K562 (cell line): Measurements from ENCODE around the gene WRAP53. TPM values are rescaled to one million over a fixed set of nuclear protein-coding genes. Genes with fewer than 3 reads are reported as not detected.

Experiments
- CBFB ChIP-seq: sonication (generic); formaldehyde crosslinking; IDR thresholded peaks from 2 replicates; pipeline ENCODE4 v1.4.0; 2020; ENCODE audit warnings: mild to moderate bottlenecking, missing genetic modification reagents
- CGGBP1 ChIP-seq: fragments of 250-450 bp; sonication (Bioruptor Pico); IDR thresholded peaks from 2 replicates; pipeline ENCODE4 v1.9.0; 2021; ENCODE audit warnings: mild to moderate bottlenecking
- ESRRA ChIP-seq: fragments of 450-650 bp; IDR thresholded peaks from 2 replicates; pipeline ENCODE4 v1.6.1; 2014; ENCODE audit warnings: low read depth, mild to moderate bottlenecking, moderate library complexity, borderline replicate concordance
- ETV6 ChIP-seq, 3 experiments: fragments of 150-350 bp in 1 of 3; sonication (generic) in 1 of 3; formaldehyde crosslinking in 1 of 3; IDR thresholded peaks; 2 replicates each; pipeline versions ENCODE4 v1.6.1 to v1.8.0; 2014 to 2022; ENCODE audit warnings: borderline replicate concordance in 2 of 3, low read depth in 2 of 3, antibody characterized with exemption in 1 of 3, low read length in 1 of 3, mild to moderate bottlenecking in 1 of 3, missing genetic modification reagents in 1 of 3
- FOXJ2 ChIP-seq: fragments of 200-800 bp; sonication (Bioruptor generic); IDR thresholded peaks from 2 replicates; pipeline ENCODE4 v1.6.1; 2016; ENCODE audit warnings: missing genetic modification characterization, missing compliant biosample characterization
- GTF3C2 ChIP-seq: IDR thresholded peaks from 3 replicates; pipeline ENCODE4 v1.6.1; 2011; ENCODE audit warnings: borderline replicate concordance, mild to moderate bottlenecking, moderate library complexity; ENCODE audit not compliant: insufficient read length; ENCODE audit errors: extremely low read depth
- HBP1 ChIP-seq: fragments of 450-650 bp; formaldehyde crosslinking; IDR thresholded peaks from 2 replicates; pipeline ENCODE4 v1.4.0; 2022; ENCODE audit warnings: missing genetic modification characterization
- HDAC2 ChIP-seq: fragments of 450-650 bp; IDR thresholded peaks from 2 replicates; pipeline ENCODE4 v1.6.1; 2016; ENCODE audit warnings: mild to moderate bottlenecking
- IRF9 ChIP-seq: fragments of 450-650 bp; IDR thresholded peaks from 2 replicates; pipeline ENCODE4 v1.6.1; 2016; ENCODE audit warnings: missing biosample characterization, missing genetic modification characterization
- KDM5B ChIP-seq: fragments of 200-600 bp; sonication (generic); IDR thresholded peaks from 2 replicates; pipeline ENCODE4 v1.6.1; 2012; ENCODE audit warnings: low read depth, mild to moderate bottlenecking, moderate library complexity, low read length, control low read depth, inconsistent platforms; ENCODE audit not compliant: insufficient replicate concordance
- KLF6 ChIP-seq: fragments of 250-450 bp; sonication (Bioruptor Pico); IDR thresholded peaks from 2 replicates; pipeline ENCODE4 v1.4.0; 2020; ENCODE audit warnings: mild to moderate bottlenecking, moderate library complexity, borderline replicate concordance
- SRF ChIP-seq, 2 experiments: fragments of 250-450, 450-650 bp in 1 of 2; sonication (Bioruptor Pico) in 1 of 2; sonication (generic) in 1 of 2; formaldehyde crosslinking; IDR thresholded peaks; 2 replicates each; pipeline versions ENCODE4 v1.5.0 to v1.5.1; 2020 to 2022; ENCODE audit warnings: mild to moderate bottlenecking in 1 of 2, missing genetic modification reagents in 1 of 2
- THRAP3 ChIP-seq: fragments of 450-650 bp; IDR thresholded peaks from 2 replicates; pipeline ENCODE4 v1.6.1; 2016; ENCODE audit warnings: mild to moderate bottlenecking, inconsistent platforms, borderline replicate concordance
- ZBTB34 ChIP-seq: fragments of 250-450 bp; sonication (Bioruptor Pico); IDR thresholded peaks from 2 replicates; pipeline ENCODE4 v1.8.0; 2021; ENCODE audit warnings: mild to moderate bottlenecking, moderate library complexity
- ZFX ChIP-seq: sonication (generic); formaldehyde crosslinking; IDR thresholded peaks from 2 replicates; pipeline ENCODE4 v1.8.0; 2022; ENCODE audit warnings: mild to moderate bottlenecking, missing genetic modification reagents, moderate library complexity
- ZNF655 ChIP-seq: fragments of 250-450 bp; sonication (Bioruptor Pico); IDR thresholded peaks from 2 replicates; pipeline ENCODE4 v1.5.0; 2021
- ZNF785 ChIP-seq: fragments of 250-450 bp; sonication (Bioruptor Pico); IDR thresholded peaks from 2 replicates; pipeline ENCODE4 v1.4.0; 2020; ENCODE audit warnings: mild to moderate bottlenecking
- polyA plus RNA-seq, 8 experiments: library from polyadenylated mRNA; depleted of rRNA in 4 of 8; stranded (reverse) in 5 of 8; unstranded in 3 of 8; fragments of >200 nt; fragmentation: Nextera tagmentation in 2 of 8; fragmentation: Illumina TruSeq in 1 of 8; extraction: Ambion mirVana in 2 of 8; extraction: Trizol in 1 of 8; gene quantifications; 2 replicates each; pipeline versions ENCODE4 v1.2.1 to v1.2.3, GENCODE V29; 2011 to 2014; ENCODE audit warnings: inconsistent platforms in 1 of 8, missing spikeins in 1 of 8
- total RNA-seq, 7 experiments: library from RNA; depleted of rRNA in 6 of 7; stranded (reverse); fragments of >200 nt in 6 of 7; fragmentation: Illumina TruSeq in 2 of 7; extraction: Trizol in 2 of 7; gene quantifications; 2 replicates each; pipeline versions ENCODE4 v1.2.1 to v1.2.3, GENCODE V29; 2011 to 2021; ENCODE audit warnings: low replicate concordance in 1 of 7

Gene WRAP53
- total and polyA plus RNA-seq, 9 of the 15 experiments (the other 6 are each of a cell fraction or from before 2014, with no cell fraction given), result 0.72 to 18.2 (median 13.4) TPM

- TF ChIP-seq THRAP3 (no peak), SRF (CRISPR knock-in tag; IDR thresholded peaks at IDR 0.05) (no peak), KDM5B (peak; percentile 63), HDAC2 (no peak), CBFB (CRISPR knock-in tag) (no peak), HBP1 (CRISPR knock-in tag) (no peak), IRF9 (tag) (no peak), FOXJ2 (tag) (peak; percentile 76; the same call in 1 of the 2 replicates), ETV6 (IDR thresholded peaks at IDR 0.05; ENCODE audit: borderline replicate concordance in 1 of 2, low read depth in 2 of 2, low read length in 1 of 2) (no peak), ETV6 (CRISPR knock-in tag; IDR thresholded peaks at IDR 0.05; ENCODE audit: borderline replicate concordance) (no peak), ZFX (CRISPR knock-in tag) (no peak), CGGBP1 (CRISPR knock-in tag) (no peak), ZBTB34 (CRISPR knock-in tag) (no peak), ESRRA (peak; percentile 64), GTF3C2 (no peak), KLF6 (CRISPR knock-in tag) (no peak), ZNF785 (CRISPR knock-in tag) (no peak), ZNF655 (CRISPR knock-in tag) (no peak)
Measured at GRCh38 chr17:7687908-7688807, at the start of gene WRAP53 (continued).
